A549 (cell line): ENCODE measurements around the gene CDC42SE1. TPM values are rescaled to one million over a fixed set of nuclear protein-coding genes. Genes with fewer than 3 reads are reported as not detected.

ENCODE experiments used
- ATAC-seq, 2 experiments: fragments of 200-7000 bp in 1 of 2; fragments of >200 bp in 1 of 2; cut with Nextera tagmentation in 1 of 2; cut with Tn5 transposase in 1 of 2; 3 replicates each; pipeline versions ENCODE4 v1.8.0 to v1.9.1; 2018 to 2020; ENCODE audit warnings: mild to moderate bottlenecking in 1 of 2, moderate library complexity in 1 of 2
- CTCF ChIA-PET: fragments of 300-600 bp; sonication (Branson Sonifier 250); formaldehyde crosslinking; extraction: SDS; loops from one replicate; lab custom pipeline; 2021; ENCODE audit warnings: antibody characterized with exemption, inconsistent platforms; lab: Yijun Ruan, JAX
- POLR2A ChIA-PET: fragments of 350-600 bp; formaldehyde crosslinking; extraction: SDS; loops from one replicate; lab custom pipeline; 2021; ENCODE audit warnings: antibody characterized with exemption, inconsistent platforms; lab: Yijun Ruan, JAX
- DNase-seq, 2 experiments: peaks; one replicate each; pipeline versions ENCODE4 v3.0.0 to v3.0.0-alpha.2; 2011 to 2016; ENCODE audit warnings: low read depth in 1 of 2, low spot score in 1 of 2
- FAIRE-seq: peaks from 2 replicates; lab custom pipeline; 2011; peaks lifted over from hg19 to GRCh38; lab: Jason Lieb, UNC
- H3K27ac ChIP-seq, 2 experiments: fragments of >200 bp; sonication (Bioruptor Twin); formaldehyde crosslinking; 3 replicates each; pipeline ENCODE4 v1.5.1; 2016 to 2017
- H3K4me1 ChIP-seq: fragments of >200 bp; sonication (Bioruptor Twin); formaldehyde crosslinking; 3 replicates; pipeline ENCODE4 v1.6.1; 2016
- H3K4me2 ChIP-seq: fragments of >200 bp; sonication (Bioruptor Twin); formaldehyde crosslinking; 3 replicates; pipeline ENCODE4 v1.6.1; 2016
- H3K4me3 ChIP-seq: fragments of >200 bp; sonication (Bioruptor Twin); formaldehyde crosslinking; 3 replicates; pipeline ENCODE4 v1.5.1; 2016
- H3K9me3 ChIP-seq: fragments of >200 bp; sonication (Bioruptor Twin); formaldehyde crosslinking; 3 replicates; pipeline ENCODE4 v1.6.1; 2016
- CBX8 ChIP-seq: fragments of 200-600 bp; sonication (generic); IDR thresholded peaks from 2 replicates; pipeline ENCODE4 v1.6.1; 2016
- ESRRA ChIP-seq: fragments of 150-350 bp; IDR thresholded peaks from 2 replicates; pipeline ENCODE4 v1.6.1; 2014; ENCODE audit warnings: mild to moderate bottlenecking, low read length, borderline replicate concordance
- GATA3 ChIP-seq: IDR thresholded peaks from 2 replicates; pipeline ENCODE4 v1.6.1; 2012; ENCODE audit warnings: borderline replicate concordance
- JUN ChIP-seq, 2 experiments: fragments of >200 bp; sonication (Bioruptor Twin); formaldehyde crosslinking; IDR thresholded peaks; 2 replicates in 1 of 2; 3 replicates in 1 of 2; pipeline ENCODE4 v1.6.1; 2016 to 2017
- NPAS2 ChIP-seq: fragments of 250-450 bp; sonication (Bioruptor Pico); IDR thresholded peaks from 2 replicates; pipeline ENCODE4 v1.8.0; 2022; ENCODE audit warnings: mild to moderate bottlenecking, moderate library complexity, borderline replicate concordance
- NR3C1 ChIP-seq: fragments of >200 bp; sonication (Bioruptor Twin); formaldehyde crosslinking; IDR thresholded peaks from 3 replicates; pipeline ENCODE4 v1.6.1; 2017
- POLR2A ChIP-seq: IDR thresholded peaks from 2 replicates; pipeline ENCODE4 v1.6.1; 2012; ENCODE audit warnings: mild to moderate bottlenecking, low read length
- SMC3 ChIP-seq: fragments of >200 bp; sonication (Bioruptor Twin); formaldehyde crosslinking; IDR thresholded peaks from 3 replicates; pipeline ENCODE4 v1.6.1; 2018; ENCODE audit warnings: inconsistent platforms
- TFCP2L1 ChIP-seq: fragments of 250-450 bp; sonication (Bioruptor Pico); IDR thresholded peaks from 2 replicates; pipeline ENCODE4 v1.5.0; 2021; ENCODE audit warnings: mild to moderate bottlenecking
- ZSCAN20 ChIP-seq: fragments of 250-450 bp; sonication (Bioruptor Pico); IDR thresholded peaks from 2 replicates; pipeline ENCODE4 v1.8.0; 2022; ENCODE audit warnings: mild to moderate bottlenecking, moderate library complexity
- WGBS: methylation state at CpG from one replicate; pipeline ENCODE4 v1.1.6; 2017; ENCODE audit errors: missing lambda C conversion rate; 5-methylcytosine and 5-hydroxymethylcytosine counted together
- polyA plus RNA-seq, 4 experiments: library from polyadenylated mRNA; depleted of rRNA in 3 of 4; stranded (reverse); fragments of >200 nt; fragmentation: RNase III in 1 of 4; extraction: RNeasy Plus Mini Kit Qiagen cat#74134 plus additional on column Dnase treatment in 1 of 4; gene quantifications; 2 replicates in 3 of 4; 3 replicates in 1 of 4; pipeline ENCODE4 v1.2.3, GENCODE V29; 2011 to 2017
- TF ChIP-seq, protein P1 (sequence below): fragments of 200-600 bp; sonication (generic); IDR thresholded peaks from 2 replicates; pipeline ENCODE4 v1.6.1; 2016; ENCODE audit warnings: antibody characterized with exemption, mild to moderate bottlenecking, moderate library complexity
- TF ChIP-seq, protein P2 (sequence below): fragments of >200 bp; sonication (Bioruptor Twin); formaldehyde crosslinking; IDR thresholded peaks from 3 replicates; pipeline ENCODE4 v1.6.1; 2016
- TF ChIP-seq, protein P3 (sequence below): IDR thresholded peaks from 2 replicates; pipeline ENCODE4 v1.6.1; 2012
- TF ChIP-seq, protein P4 (sequence below): fragments of 250-450 bp; sonication (Bioruptor Pico); IDR thresholded peaks from 2 replicates; pipeline ENCODE4 v1.5.0; 2021; ENCODE audit warnings: mild to moderate bottlenecking, moderate library complexity, borderline replicate concordance

CDC42SE1 gene
- polyA plus RNA-seq, 2 of the 4 experiments (the other 2 are of a cell fraction), result 54.7 to 83.1 TPM

DNA sequence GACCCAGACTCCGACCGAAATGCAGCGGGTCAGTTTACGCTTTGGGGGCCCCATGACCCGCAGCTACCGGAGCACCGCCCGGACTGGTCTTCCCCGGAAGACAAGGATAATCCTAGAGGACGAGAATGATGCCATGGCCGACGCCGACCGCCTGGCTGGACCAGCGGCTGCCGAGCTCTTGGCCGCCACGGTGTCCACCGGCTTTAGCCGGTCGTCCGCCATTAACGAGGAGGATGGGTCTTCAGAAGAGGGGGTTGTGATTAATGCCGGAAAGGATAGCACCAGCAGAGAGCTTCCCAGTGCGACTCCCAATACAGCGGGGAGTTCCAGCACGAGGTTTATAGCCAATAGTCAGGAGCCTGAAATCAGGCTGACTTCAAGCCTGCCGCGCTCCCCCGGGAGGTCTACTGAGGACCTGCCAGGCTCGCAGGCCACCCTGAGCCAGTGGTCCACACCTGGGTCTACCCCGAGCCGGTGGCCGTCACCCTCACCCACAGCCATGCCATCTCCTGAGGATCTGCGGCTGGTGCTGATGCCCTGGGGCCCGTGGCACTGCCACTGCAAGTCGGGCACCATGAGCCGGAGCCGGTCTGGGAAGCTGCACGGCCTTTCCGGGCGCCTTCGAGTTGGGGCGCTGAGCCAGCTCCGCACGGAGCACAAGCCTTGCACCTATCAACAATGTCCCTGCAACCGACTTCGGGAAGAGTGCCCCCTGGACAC lies 11.3 kb downstream of the CDC42SE1 start (continued):
- TF ChIP-seq GATA3 (no peak), TFCP2L1 (CRISPR knock-in tag) (no peak)

DNA sequence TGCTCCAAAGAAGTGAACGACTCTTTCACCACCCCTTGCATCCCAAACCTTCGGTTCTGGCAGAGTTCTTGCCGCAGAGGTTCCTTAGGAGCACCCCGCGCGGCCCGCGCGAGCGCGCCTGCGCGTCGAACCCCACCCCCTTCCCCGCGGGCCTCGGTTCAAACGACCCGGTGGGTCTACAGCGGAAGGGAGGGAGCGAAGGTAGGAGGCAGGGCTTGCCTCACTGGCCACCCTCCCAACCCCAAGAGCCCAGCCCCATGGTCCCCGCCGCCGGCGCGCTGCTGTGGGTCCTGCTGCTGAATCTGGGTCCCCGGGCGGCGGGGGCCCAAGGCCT lies 11.9 kb downstream of the CDC42SE1 start, which contains the start of gene C1orf56:
C1orf56 (plus strand) TSS at position 161 of the 334 bp plus-strand sequence; CDS start at position 258, 97 bp downstream.
- FAIRE-seq, result no peak
- H3K4me3 ChIP-seq, result peak within 1 kb of the TSS; percentile 80
- peak; percentile 82 to 84 for ATAC-seq
- 4% methylated on average over 17 of the region's 29 CpGs for WGBS
- TF ChIP-seq TFCP2L1 (CRISPR knock-in tag) (0 out of 2 replicates have a peak, but pooled peaks have one; percentile 37), POLR2A (peak; percentile 61), JUN (IDR thresholded peaks at IDR 0.05) (peak in 1 of 2 experiments; percentile 53; a peak in 1 of 5 replicates), SMC3 (no peak), NPAS2 (CRISPR knock-in tag) (no peak), ESRRA (no peak), CBX8 (no peak)
- TF ChIP-seq, protein P1, sequence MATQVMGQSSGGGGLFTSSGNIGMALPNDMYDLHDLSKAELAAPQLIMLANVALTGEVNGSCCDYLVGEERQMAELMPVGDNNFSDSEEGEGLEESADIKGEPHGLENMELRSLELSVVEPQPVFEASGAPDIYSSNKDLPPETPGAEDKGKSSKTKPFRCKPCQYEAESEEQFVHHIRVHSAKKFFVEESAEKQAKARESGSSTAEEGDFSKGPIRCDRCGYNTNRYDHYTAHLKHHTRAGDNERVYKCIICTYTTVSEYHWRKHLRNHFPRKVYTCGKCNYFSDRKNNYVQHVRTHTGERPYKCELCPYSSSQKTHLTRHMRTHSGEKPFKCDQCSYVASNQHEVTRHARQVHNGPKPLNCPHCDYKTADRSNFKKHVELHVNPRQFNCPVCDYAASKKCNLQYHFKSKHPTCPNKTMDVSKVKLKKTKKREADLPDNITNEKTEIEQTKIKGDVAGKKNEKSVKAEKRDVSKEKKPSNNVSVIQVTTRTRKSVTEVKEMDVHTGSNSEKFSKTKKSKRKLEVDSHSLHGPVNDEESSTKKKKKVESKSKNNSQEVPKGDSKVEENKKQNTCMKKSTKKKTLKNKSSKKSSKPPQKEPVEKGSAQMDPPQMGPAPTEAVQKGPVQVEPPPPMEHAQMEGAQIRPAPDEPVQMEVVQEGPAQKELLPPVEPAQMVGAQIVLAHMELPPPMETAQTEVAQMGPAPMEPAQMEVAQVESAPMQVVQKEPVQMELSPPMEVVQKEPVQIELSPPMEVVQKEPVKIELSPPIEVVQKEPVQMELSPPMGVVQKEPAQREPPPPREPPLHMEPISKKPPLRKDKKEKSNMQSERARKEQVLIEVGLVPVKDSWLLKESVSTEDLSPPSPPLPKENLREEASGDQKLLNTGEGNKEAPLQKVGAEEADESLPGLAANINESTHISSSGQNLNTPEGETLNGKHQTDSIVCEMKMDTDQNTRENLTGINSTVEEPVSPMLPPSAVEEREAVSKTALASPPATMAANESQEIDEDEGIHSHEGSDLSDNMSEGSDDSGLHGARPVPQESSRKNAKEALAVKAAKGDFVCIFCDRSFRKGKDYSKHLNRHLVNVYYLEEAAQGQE, result no peak
- TF ChIP-seq, protein P2, sequence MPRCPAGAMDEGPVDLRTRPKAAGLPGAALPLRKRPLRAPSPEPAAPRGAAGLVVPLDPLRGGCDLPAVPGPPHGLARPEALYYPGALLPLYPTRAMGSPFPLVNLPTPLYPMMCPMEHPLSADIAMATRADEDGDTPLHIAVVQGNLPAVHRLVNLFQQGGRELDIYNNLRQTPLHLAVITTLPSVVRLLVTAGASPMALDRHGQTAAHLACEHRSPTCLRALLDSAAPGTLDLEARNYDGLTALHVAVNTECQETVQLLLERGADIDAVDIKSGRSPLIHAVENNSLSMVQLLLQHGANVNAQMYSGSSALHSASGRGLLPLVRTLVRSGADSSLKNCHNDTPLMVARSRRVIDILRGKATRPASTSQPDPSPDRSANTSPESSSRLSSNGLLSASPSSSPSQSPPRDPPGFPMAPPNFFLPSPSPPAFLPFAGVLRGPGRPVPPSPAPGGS, result peak; percentile 71; the same call in 1 of the 3 replicates
- TF ChIP-seq, all 56 proteins: peak for 4
- Histone ChIP-seq H3K27ac (peak within 1 kb of the TSS; percentile 94 to 96), H3K4me1 (peaks cover 16% of the 10 kb centered on the region), H3K9me3 (no peaks in the 10 kb centered on the region), H3K4me2 (peak within 1 kb of the TSS; percentile 95)
- POLR2A ChIA-PET, result interaction anchor here (1.0 to 2.0 kb wide), 5 partner anchors 12 to 41 kb away, joined by 3 to 34 read pairs (median 4); partner anchors contain the start of genes CDC42SE1, MINDY1 and MLLT11
- peak; percentile 76 to 91 for DNase-seq
- CTCF ChIA-PET, result interaction anchor here (0.6 to 7.8 kb wide), 18 partner anchors 8 to 90 kb away, joined by 3 to 62 read pairs (median 3); partner anchors contain the start of genes CDC42SE1 and MINDY1

DNA sequence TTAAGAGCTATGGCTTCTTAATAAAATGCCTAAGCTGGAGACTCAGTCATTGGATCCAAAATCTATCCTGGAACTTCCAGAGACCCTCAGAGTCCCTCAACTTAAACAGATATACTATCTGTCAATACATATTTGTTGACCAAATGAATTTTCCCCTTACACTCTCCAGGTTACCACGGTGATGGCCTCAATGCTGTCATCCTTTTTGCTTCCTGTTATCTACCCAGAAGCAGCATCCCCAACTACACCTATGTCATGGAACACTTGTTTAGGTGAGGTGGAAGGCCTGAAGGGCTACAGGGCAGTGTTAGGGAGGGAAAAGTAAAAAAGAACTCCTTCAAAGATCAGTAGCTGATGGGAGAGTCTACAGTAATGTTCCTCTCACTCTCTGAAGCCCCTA lies 16.3 kb downstream of the CDC42SE1 start:
- peaks cover 5% of the 10 kb centered on the region; the same call in 1 of the 3 replicates for H3K4me1 ChIP-seq
- H3K4me3 ChIP-seq, result no peak overlapping the region
- H3K4me2 ChIP-seq, result no peak overlapping the region
- FAIRE-seq (no peak), ATAC-seq (no peak), DNase-seq (no peak)
- POLR2A ChIA-PET, result interaction anchor here (0.6 kb wide), 1 partner anchor 287 kb away, joined by 4 read pairs; no protein-coding TSS in a partner anchor
- CTCF ChIA-PET, result interaction anchor here (0.7 to 2.8 kb wide), 6 partner anchors 16 to 212 kb away, joined by 3 to 14 read pairs (median 3); partner anchors contain the start of genes CDC42SE1 and MLLT11
- H3K9me3 ChIP-seq, result no peaks in the 10 kb centered on the region
- no peak overlapping the region for H3K27ac ChIP-seq
- 93% methylated on average over 1 of the region's 1 CpG for WGBS
- TF ChIP-seq ESRRA, result no peak
- TF ChIP-seq ZSCAN20 (CRISPR knock-in tag), result no peak
- TF ChIP-seq NR3C1, result no peak
- TF ChIP-seq, protein P3, sequence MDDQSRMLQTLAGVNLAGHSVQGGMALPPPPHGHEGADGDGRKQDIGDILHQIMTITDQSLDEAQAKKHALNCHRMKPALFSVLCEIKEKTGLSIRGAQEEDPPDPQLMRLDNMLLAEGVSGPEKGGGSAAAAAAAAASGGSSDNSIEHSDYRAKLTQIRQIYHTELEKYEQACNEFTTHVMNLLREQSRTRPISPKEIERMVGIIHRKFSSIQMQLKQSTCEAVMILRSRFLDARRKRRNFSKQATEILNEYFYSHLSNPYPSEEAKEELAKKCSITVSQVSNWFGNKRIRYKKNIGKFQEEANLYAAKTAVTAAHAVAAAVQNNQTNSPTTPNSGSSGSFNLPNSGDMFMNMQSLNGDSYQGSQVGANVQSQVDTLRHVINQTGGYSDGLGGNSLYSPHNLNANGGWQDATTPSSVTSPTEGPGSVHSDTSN, result no peak
- TF ChIP-seq, protein P4, sequence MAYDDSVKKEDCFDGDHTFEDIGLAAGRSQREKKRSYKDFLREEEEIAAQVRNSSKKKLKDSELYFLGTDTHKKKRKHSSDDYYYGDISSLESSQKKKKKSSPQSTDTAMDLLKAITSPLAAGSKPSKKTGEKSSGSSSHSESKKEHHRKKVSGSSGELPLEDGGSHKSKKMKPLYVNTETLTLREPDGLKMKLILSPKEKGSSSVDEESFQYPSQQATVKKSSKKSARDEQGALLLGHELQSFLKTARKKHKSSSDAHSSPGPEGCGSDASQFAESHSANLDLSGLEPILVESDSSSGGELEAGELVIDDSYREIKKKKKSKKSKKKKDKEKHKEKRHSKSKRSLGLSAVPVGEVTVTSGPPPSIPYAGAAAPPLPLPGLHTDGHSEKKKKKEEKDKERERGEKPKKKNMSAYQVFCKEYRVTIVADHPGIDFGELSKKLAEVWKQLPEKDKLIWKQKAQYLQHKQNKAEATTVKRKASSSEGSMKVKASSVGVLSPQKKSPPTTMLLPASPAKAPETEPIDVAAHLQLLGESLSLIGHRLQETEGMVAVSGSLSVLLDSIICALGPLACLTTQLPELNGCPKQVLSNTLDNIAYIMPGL, result no peak
